ENCODE measurements around the gene SH2B3. TPM values are rescaled to one million over a fixed set of nuclear protein-coding genes. Genes with fewer than 3 reads are reported as not detected.
"Not testable (repeated sequence)": the region's sequence is repeated elsewhere in the genome, so short reads cannot be mapped to it uniquely, and the experiment has no call there.

SH2B3 gene
- total RNA-seq: 21.8 TPM

GRCh38 chr12:111405859-111406473 lies at the start of gene SH2B3:
Gene SH2B3, plus strand, starts transcription at chr12:111405923. Its CDS starts 12,223 bp downstream, at chr12:111418146.
- DNase-seq (ENCODE audit: low spot score): no peak

- no peak for DNase-seq (ENCODE audit: low spot score)
These were observed 46.4 kb upstream of the SH2B3 start for GRCh38 chr12:111359231-111359913.

DNA sequence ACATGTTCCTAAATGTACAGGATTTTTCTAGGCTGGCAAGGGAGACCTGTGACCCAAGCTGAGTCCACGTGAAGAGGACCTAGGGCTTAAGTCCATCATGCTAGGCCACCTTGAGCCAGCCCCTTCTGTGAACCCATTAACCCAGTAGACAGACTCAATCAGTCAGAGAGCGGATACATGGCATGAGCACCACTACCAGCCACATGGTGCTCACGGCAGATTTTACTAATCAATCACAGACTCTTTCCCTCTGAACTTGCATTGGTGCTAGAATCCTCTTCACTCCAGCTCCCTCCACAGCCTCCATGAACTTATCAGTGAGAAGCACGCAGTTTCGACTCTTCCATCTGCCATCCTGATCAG lies 45.8 kb upstream of the SH2B3 start:
- no peak for DNase-seq (ENCODE audit: low spot score)

- no peak for DNase-seq (ENCODE audit: low spot score)
These were observed 45.3 kb upstream of the SH2B3 start for GRCh38 chr12:111360325-111360930.

DNA sequence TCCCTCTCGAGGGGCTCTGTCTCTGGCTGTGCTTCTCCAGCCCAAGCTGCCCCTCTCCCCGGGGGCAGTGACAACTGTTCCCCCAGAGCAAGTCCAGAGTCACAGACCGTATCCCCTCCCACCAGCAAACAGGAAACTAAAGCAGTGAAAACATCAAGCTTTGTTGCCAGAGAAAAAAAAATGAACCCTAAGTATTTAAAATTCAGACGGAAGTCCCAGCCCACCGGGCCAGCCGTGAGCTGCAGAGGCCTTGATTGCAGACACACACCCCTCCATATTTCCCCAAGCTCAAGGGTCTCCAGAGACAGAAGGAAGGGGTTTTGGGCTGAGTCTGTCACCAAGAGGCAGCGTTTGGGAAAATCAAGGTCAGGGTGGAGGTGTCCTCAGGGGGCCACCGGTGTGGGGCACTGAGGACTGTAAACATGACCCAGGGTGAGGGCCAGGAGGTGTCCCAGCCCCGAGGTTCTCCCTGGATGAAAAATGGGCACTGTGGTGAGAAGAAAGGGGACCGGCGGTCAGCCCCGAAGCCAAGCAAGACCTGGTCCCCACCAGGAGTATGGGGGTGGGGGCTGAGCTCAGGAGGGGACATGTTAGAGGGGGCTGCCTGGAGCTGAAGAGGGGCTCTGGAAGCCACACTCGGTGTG lies 44.5 kb upstream of the SH2B3 start:
- DNase-seq (ENCODE audit: low spot score): no peak

- DNase-seq (ENCODE audit: low spot score): no peak
These were observed 43.8 kb upstream of the SH2B3 start for GRCh38 chr12:111361717-111362576.

GRCh38 chr12:111362687-111363475 lies 42.8 kb upstream of the SH2B3 start:
- DNase-seq (ENCODE audit: low spot score): no peak

- no peak for DNase-seq (ENCODE audit: low spot score)
These were observed 42.1 kb upstream of the SH2B3 start for GRCh38 chr12:111363578-111363977.

GRCh38 chr12:111366075-111366474 lies 39.6 kb upstream of the SH2B3 start:
- no peak for DNase-seq (ENCODE audit: low spot score)

GRCh38 chr12:111366583-111366982 lies 39.1 kb upstream of the SH2B3 start:
- no peak for DNase-seq (ENCODE audit: low spot score)

GRCh38 chr12:111367661-111368221 lies 38.0 kb upstream of the SH2B3 start:
- DNase-seq (ENCODE audit: low spot score): peak; percentile 77

GRCh38 chr12:111368291-111368787 lies 37.4 kb upstream of the SH2B3 start:
- DNase-seq (ENCODE audit: low spot score): peak; percentile 17

GRCh38 chr12:111368788-111369495 lies 36.8 kb upstream of the SH2B3 start, which contains the start of gene PHETA1:
Gene PHETA1, minus strand, starts transcription at chr12:111369095. Its CDS starts 5,668 bp downstream, at chr12:111363427.
- peak; percentile 93 for DNase-seq (ENCODE audit: low spot score)

GRCh38 chr12:111369496-111370220 lies 36.1 kb upstream of the SH2B3 start:
- no peak for DNase-seq (ENCODE audit: low spot score)

- DNase-seq (ENCODE audit: low spot score): not testable (repeated sequence)
These were observed 32.5 kb upstream of the SH2B3 start for GRCh38 chr12:111373231-111373630.

DNA sequence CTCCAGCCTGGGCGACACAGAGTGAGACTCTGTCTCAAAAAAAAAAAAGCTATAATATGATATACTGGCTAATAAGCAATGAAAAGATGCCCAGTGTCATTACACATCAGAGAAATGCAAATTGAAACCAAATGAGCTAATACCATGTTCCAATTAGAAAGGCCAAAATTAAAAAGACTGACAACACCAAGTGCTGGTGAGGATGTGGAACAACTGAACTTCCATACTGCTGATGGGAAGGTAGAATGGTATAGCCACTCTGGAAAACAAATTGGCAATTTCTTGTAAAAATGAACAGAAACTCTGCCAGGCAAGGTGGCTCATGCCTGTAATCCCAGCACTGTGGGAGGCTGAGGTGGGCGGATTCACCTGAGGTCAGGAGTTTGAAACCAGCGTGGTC lies 28.3 kb upstream of the SH2B3 start:
- DNase-seq (ENCODE audit: low spot score): no peak

DNA sequence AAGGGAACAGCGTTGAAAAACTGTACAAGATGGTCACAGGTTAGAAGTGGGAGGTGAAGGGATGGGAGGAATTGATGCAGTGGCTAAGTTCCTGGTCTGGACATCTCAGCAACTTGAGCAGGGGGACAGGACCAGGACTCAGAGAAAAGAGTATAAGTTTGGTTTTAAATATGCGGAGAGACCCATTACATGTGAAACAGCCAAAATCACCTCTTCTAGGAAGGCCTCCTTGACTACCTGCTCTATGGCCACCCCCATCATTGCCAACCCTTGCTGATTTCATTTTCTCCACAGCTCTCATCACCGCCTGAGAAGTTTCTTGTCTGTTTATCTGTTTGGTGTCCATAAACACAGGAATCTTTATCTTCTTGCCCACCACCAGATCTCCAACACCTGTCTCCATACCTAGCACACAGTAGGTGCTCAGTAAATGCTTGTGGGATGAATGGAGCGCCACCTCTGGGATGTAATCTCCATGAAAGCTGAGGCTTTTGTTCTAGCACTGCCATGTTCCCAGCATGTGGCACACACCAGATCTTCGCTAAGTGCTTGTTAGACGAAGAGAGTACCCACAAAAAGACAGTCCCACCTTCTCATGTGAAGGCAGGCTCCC lies 25.7 kb upstream of the SH2B3 start:
- DNase-seq (ENCODE audit: low spot score): no peak

GRCh38 chr12:111384596-111384995 lies 21.1 kb upstream of the SH2B3 start:
- no peak for DNase-seq (ENCODE audit: low spot score)
